Measurements from ENCODE around the gene MGRN1. TPM values are rescaled to one million over a fixed set of nuclear protein-coding genes. Genes with fewer than 3 reads are reported as not detected.

Gene MGRN1
- total and polyA plus RNA-seq, 2 of the 13 experiments (the other 11 are each of a cell fraction or from before 2014, with no cell fraction given): 11.9 to 12.6 TPM

- TF ChIP-seq GATAD1 (CRISPR knock-in tag; IDR thresholded peaks at IDR 0.05) (peak; percentile 60), FOXP4 (CRISPR knock-in tag; IDR thresholded peaks at IDR 0.05) (no peak), ZNF343 (CRISPR knock-in tag; IDR thresholded peaks at IDR 0.05) (no peak), ZNF329 (CRISPR knock-in tag; IDR thresholded peaks at IDR 0.05; ENCODE audit: low read depth) (peak; percentile 64; the same call in 1 of the 2 replicates), ZNF275 (CRISPR knock-in tag; IDR thresholded peaks at IDR 0.05; ENCODE audit: borderline replicate concordance) (0 out of 2 replicates have a peak, but pooled peaks have one; percentile 46), SP2 (CRISPR knock-in tag; IDR thresholded peaks at IDR 0.05) (peak; percentile 88), SAP130 (CRISPR knock-in tag; IDR thresholded peaks at IDR 0.05; ENCODE audit: low read depth) (peak; percentile 86), FOSL2 (CRISPR knock-in tag; IDR thresholded peaks at IDR 0.05) (no peak), KAT7 (CRISPR knock-in tag; IDR thresholded peaks at IDR 0.05; ENCODE audit: borderline replicate concordance) (peak; percentile 9; the same call in 1 of the 2 replicates), SMAD1 (CRISPR knock-in tag; IDR thresholded peaks at IDR 0.05; ENCODE audit: borderline replicate concordance, low read depth) (peak; percentile 23; the same call in 1 of the 2 replicates), ZMYM4 (CRISPR knock-in tag; IDR thresholded peaks at IDR 0.05) (peak; percentile 36; the same call in 1 of the 2 replicates), ZSCAN21 (CRISPR knock-in tag; IDR thresholded peaks at IDR 0.05; ENCODE audit: borderline replicate concordance) (peak; percentile 68; the same call in 1 of the 2 replicates), MTERF4 (CRISPR knock-in tag; IDR thresholded peaks at IDR 0.05) (no peak), TOE1 (CRISPR knock-in tag; IDR thresholded peaks at IDR 0.05) (no peak), ARID4A (CRISPR knock-in tag; IDR thresholded peaks at IDR 0.05; ENCODE audit: borderline replicate concordance) (peak; percentile 71; the same call in 1 of the 2 replicates), PHF8 (CRISPR knock-in tag; IDR thresholded peaks at IDR 0.05) (peak; percentile 78), ZNF513 (CRISPR knock-in tag; conservative IDR thresholded peaks at IDR 0.05) (no peak), TARDBP (CRISPR knock-in tag; IDR thresholded peaks at IDR 0.05) (peak; percentile 42), ZNF260 (CRISPR knock-in tag; IDR thresholded peaks at IDR 0.05; ENCODE audit: borderline replicate concordance, low read depth) (no peak)
These were observed 68.8 kb downstream of the MGRN1 start, which contains the start of gene NUDT16L1 (continued) for GRCh38 chr16:4693296-4693955.

Data from HepG2 (cell line).